HCT116 (cell line): Measurements from ENCODE around the gene ERMAP. TPM values are rescaled to one million over a fixed set of nuclear protein-coding genes. Genes with fewer than 3 reads are reported as not detected.

Source experiments
- ATAC-seq: fragments of 200-7000 bp; cut with Tn5 transposase; 2 replicates; pipeline ENCODE4 v1.9.1; 2020; ENCODE audit warnings: mild to moderate bottlenecking, moderate library complexity
- BruUV-seq: library from RNA; stranded (reverse); fragments of 400-500 nt; replicated peaks from 2 replicates; lab custom pipeline; 2021; lab: Mats Ljungman, UMichigan
- CTCF ChIA-PET: fragments of 300-600 bp; sonication (Branson Sonifier 250); formaldehyde crosslinking; loops from one replicate; lab custom pipeline; 2021; ENCODE audit warnings: antibody characterized with exemption; lab: Charles Lee
- POLR2A ChIA-PET: fragments of 300-600, 350-600 bp; sonication (Branson Sonifier 250); formaldehyde crosslinking; loops from one replicate; lab custom pipeline; 2021; ENCODE audit warnings: antibody characterized with exemption; lab: Charles Lee
- RAD21 ChIA-PET, 2 experiments: fragments of 300-600 bp; sonication (Branson Sonifier 250); formaldehyde crosslinking; loops; one replicate each; lab custom pipeline; 2023; ENCODE audit warnings: low total read pairs in 2 of 2; ENCODE audit not compliant: uncharacterized antibody in 2 of 2, unreplicated experiment in 2 of 2, low non-redundant PET in 1 of 2; lab: Charles Lee
- DNase-seq: peaks from one replicate; pipeline ENCODE4 v3.0.0-alpha.2; 2010; ENCODE audit warnings: low read depth, low spot score
- H2AFZ ChIP-seq: fragments of 200-600 bp; shearing (Covaris generic), sonication (generic); 2 replicates; pipeline ENCODE4 v1.6.1; 2017; ENCODE audit warnings: low read depth, mixed run types, mixed read lengths, antibody characterized with exemption, low read length; ENCODE audit not compliant: poor library complexity, severe bottlenecking
- H3K27ac ChIP-seq: 2 replicates; pipeline ENCODE4 v1.5.1; 2012; ENCODE audit warnings: low read depth, low read length
- H3K27me3 ChIP-seq: fragments of 200-600 bp; sonication (generic); 2 replicates; pipeline ENCODE4 v1.6.1; 2016; ENCODE audit warnings: mixed run types, low read length, mixed read lengths; ENCODE audit not compliant: insufficient read depth
- H3K36me3 ChIP-seq, 2 experiments: fragments of 200-500 bp in 1 of 2; fragments of 200-600 bp in 1 of 2; sonication (Bioruptor generic) in 1 of 2; sonication (generic) in 1 of 2; 2 replicates each; pipeline versions ENCODE4 v1.5.1 to v1.6.1; 2014 to 2016; ENCODE audit warnings: low read length in 2 of 2, inconsistent platforms in 1 of 2, mixed read lengths in 1 of 2, mixed run types in 1 of 2; ENCODE audit not compliant: insufficient read depth in 2 of 2, control insufficient read depth in 1 of 2
- H3K4me1 ChIP-seq, 2 experiments: fragments of 200-600 bp in 1 of 2; sonication (generic) in 1 of 2; 2 replicates each; pipeline versions ENCODE4 v1.5.1 to v1.6.1; 2012 to 2017; ENCODE audit warnings: low read length in 2 of 2, inconsistent platforms in 1 of 2, mild to moderate bottlenecking in 1 of 2, mixed read lengths in 1 of 2, mixed run types in 1 of 2, moderate library complexity in 1 of 2; ENCODE audit not compliant: insufficient read depth in 2 of 2, control insufficient read depth in 1 of 2
- H3K4me2 ChIP-seq: fragments of 200-600 bp; sonication (generic); 2 replicates; pipeline ENCODE4 v1.6.1; 2017; ENCODE audit warnings: mixed run types, low read length, mixed read lengths
- H3K4me3 ChIP-seq, 2 experiments: fragments of 200-600 bp in 1 of 2; sonication (generic) in 1 of 2; replicated peaks in 1 of 2; 2 replicates each; pipeline ENCODE4 v1.5.1; 2011 to 2016; ENCODE audit warnings: low read length in 2 of 2, control low read depth in 1 of 2, low read depth in 1 of 2, mild to moderate bottlenecking in 1 of 2, mixed read lengths in 1 of 2, mixed run types in 1 of 2
- H3K79me2 ChIP-seq: fragments of 200-600 bp; sonication (generic); 2 replicates; pipeline ENCODE4 v1.6.1; 2017; ENCODE audit warnings: mild to moderate bottlenecking, mixed run types, low read length, moderate library complexity, mixed read lengths; ENCODE audit not compliant: insufficient read depth
- H3K9ac ChIP-seq: fragments of 200-600 bp; sonication (generic); 2 replicates; pipeline ENCODE4 v1.6.1; 2016; ENCODE audit warnings: low read length, mixed read lengths
- H3K9me2 ChIP-seq: fragments of 200-600 bp; sonication (generic), shearing (Covaris generic); 2 replicates; pipeline ENCODE4 v1.6.1; 2017; ENCODE audit warnings: mixed run types, mild to moderate bottlenecking, moderate library complexity; ENCODE audit not compliant: insufficient read depth
- H3K9me3 ChIP-seq, 2 experiments: fragments of 200-500 bp in 1 of 2; fragments of 200-600 bp in 1 of 2; sonication (Bioruptor generic) in 1 of 2; sonication (generic) in 1 of 2; 2 replicates each; pipeline ENCODE4 v1.6.1; 2014 to 2017; ENCODE audit warnings: low read length in 2 of 2, mixed read lengths in 2 of 2, inconsistent platforms in 1 of 2, low read depth in 1 of 2, mild to moderate bottlenecking in 1 of 2, mixed run types in 1 of 2, moderate library complexity in 1 of 2; ENCODE audit not compliant: control insufficient read depth in 1 of 2, insufficient read depth in 1 of 2
- H4K20me1 ChIP-seq: fragments of 200-600 bp; sonication (generic), shearing (Covaris generic); 2 replicates; pipeline ENCODE4 v1.6.1; 2017; ENCODE audit warnings: mixed run types, mild to moderate bottlenecking, moderate library complexity; ENCODE audit not compliant: insufficient read depth
- ATF3 ChIP-seq: IDR thresholded peaks from 2 replicates; pipeline ENCODE4 v1.6.1; 2012
- CBX3 ChIP-seq: IDR thresholded peaks from 2 replicates; pipeline ENCODE4 v1.6.1; 2012; ENCODE audit warnings: low read depth
- CTCF ChIP-seq, 3 experiments: fragments of 200-600 bp in 1 of 3; sonication (generic) in 1 of 3; IDR thresholded peaks in 2 of 3; conservative IDR thresholded peaks in 1 of 3; 2 replicates each; pipeline ENCODE4 v1.5.1; 2012 to 2017; ENCODE audit warnings: low read depth in 2 of 3, low read length in 2 of 3, antibody characterized with exemption in 1 of 3, borderline replicate concordance in 1 of 3, control low read depth in 1 of 3, mild to moderate bottlenecking in 1 of 3, mixed read lengths in 1 of 3, mixed run types in 1 of 3, moderate library complexity in 1 of 3; ENCODE audit not compliant: insufficient read depth in 1 of 3
- EGR1 ChIP-seq: IDR thresholded peaks from 2 replicates; pipeline ENCODE4 v1.6.1; 2012; ENCODE audit warnings: low read depth
- ELF1 ChIP-seq: IDR thresholded peaks from 2 replicates; pipeline ENCODE4 v1.6.1; 2012; ENCODE audit warnings: low read depth, borderline replicate concordance
- EZH2 ChIP-seq: fragments of 200-600 bp; sonication (generic); IDR thresholded peaks from 2 replicates; pipeline ENCODE4 v1.6.1; 2017; ENCODE audit warnings: antibody characterized with exemption, mixed run types
- EZH2phosphoT487 ChIP-seq: fragments of 200-600 bp; IDR thresholded peaks from 2 replicates; pipeline ENCODE4 v1.6.1; 2018; ENCODE audit warnings: antibody characterized with exemption, borderline replicate concordance
- FOSL1 ChIP-seq: IDR thresholded peaks from 2 replicates; pipeline ENCODE4 v1.6.1; 2012; ENCODE audit warnings: low read depth
- JUND ChIP-seq: IDR thresholded peaks from 2 replicates; pipeline ENCODE4 v1.6.1; 2012
- POLR2A ChIP-seq: IDR thresholded peaks from 2 replicates; pipeline ENCODE4 v1.7.0; 2011; ENCODE audit warnings: borderline replicate concordance; ENCODE audit not compliant: insufficient read depth, insufficient read length; ENCODE audit errors: extremely low read depth
- POLR2AphosphoS5 ChIP-seq: IDR thresholded peaks from 2 replicates; pipeline ENCODE4 v1.6.1; 2011; ENCODE audit warnings: mild to moderate bottlenecking, low read depth, low read length, moderate library complexity
- RAD21 ChIP-seq: IDR thresholded peaks from 2 replicates; pipeline ENCODE4 v1.6.1; 2012; ENCODE audit warnings: low read depth, mild to moderate bottlenecking
- REST ChIP-seq: IDR thresholded peaks from 2 replicates; pipeline ENCODE4 v1.6.1; 2012; ENCODE audit warnings: low read depth
- SIN3A ChIP-seq: IDR thresholded peaks from 2 replicates; pipeline ENCODE4 v1.6.1; 2012; ENCODE audit warnings: low read depth
- SP1 ChIP-seq: IDR thresholded peaks from 2 replicates; pipeline ENCODE4 v1.6.1; 2012; ENCODE audit warnings: low read depth
- SRF ChIP-seq: IDR thresholded peaks from 2 replicates; pipeline ENCODE4 v1.6.1; 2012; ENCODE audit warnings: low read depth
- TCF7L2 ChIP-seq: IDR thresholded peaks from 2 replicates; pipeline ENCODE4 v1.7.0; 2011; ENCODE audit warnings: borderline replicate concordance, inconsistent platforms; ENCODE audit not compliant: insufficient read depth, insufficient read length; ENCODE audit errors: extremely low read depth
- YY1 ChIP-seq: IDR thresholded peaks from 2 replicates; pipeline ENCODE4 v1.6.1; 2011; ENCODE audit warnings: low read length, low read depth, moderate library complexity, mild to moderate bottlenecking; ENCODE audit not compliant: insufficient replicate concordance; ENCODE audit errors: extremely low read depth
- ZBTB33 ChIP-seq: IDR thresholded peaks from 2 replicates; pipeline ENCODE4 v1.6.1; 2011; ENCODE audit warnings: mild to moderate bottlenecking, low read length, moderate library complexity; ENCODE audit not compliant: insufficient replicate concordance; ENCODE audit errors: extremely low read depth
- ZNF274 ChIP-seq: fragments of 200-500 bp; sonication (Bioruptor generic); IDR thresholded peaks from 2 replicates; pipeline ENCODE4 v1.6.1; 2014; ENCODE audit warnings: mild to moderate bottlenecking, low read depth, low read length, inconsistent platforms
- intact Hi-C: fragments of 100-400 bp; cut with micrococcal nuclease; formaldehyde crosslinking; loops from 2 replicates; pipeline ENCODE4 v1.10.0; 2022
- total RNA-seq: library from RNA; stranded (reverse); gene quantifications from one replicate; pipeline ENCODE4 v1.2.1, GENCODE V29; 2021; ENCODE audit not compliant: unreplicated experiment

Gene ERMAP
- total RNA-seq, 1 experiment from 2014 or later = 5.4 TPM

GRCh38 chr1:42841010-42841409, 24.1 kb downstream of the ERMAP start:
- H2AFZ ChIP-seq = no peak overlapping the region
- TF ChIP-seq CBX3 (no peak), ATF3 (no peak), ELF1 (no peak), SRF (no peak), YY1 (no peak), EZH2phosphoT487 (no peak), ZBTB33 (no peak), POLR2A (no peak), ZNF274 (no peak), JUND (no peak), RAD21 (no peak), TCF7L2 (no peak), REST (no peak), EGR1 (no peak), SP1 (no peak), EZH2 (no peak), POLR2AphosphoS5 (no peak), SIN3A (no peak), FOSL1 (no peak), CTCF (IDR thresholded peaks at IDR 0.05 in 2 of 3, conservative IDR thresholded peaks at IDR 0.05 in 1 of 3; ENCODE audit: borderline replicate concordance in 1 of 3, insufficient read depth in 1 of 3, low read depth in 2 of 3, low read length in 2 of 3) (no peak)
- no peaks in the 10 kb centered on the region for H3K27me3 ChIP-seq
- H3K4me3 ChIP-seq = no peak overlapping the region
- H3K9me3 ChIP-seq = no peaks in the 10 kb centered on the region
- no peak for DNase-seq
- no peak overlapping the region for H3K4me2 ChIP-seq
- H3K9me2 ChIP-seq = no peaks in the 10 kb centered on the region
- CTCF ChIA-PET = no interaction called here
- no peaks in the 10 kb centered on the region for H3K79me2 ChIP-seq
- POLR2A ChIA-PET = no interaction called here
- no peaks in the 10 kb centered on the region for H4K20me1 ChIP-seq
- no peaks in the 10 kb centered on the region for H3K36me3 ChIP-seq
- RAD21 ChIA-PET = no interaction called here
- BruUV-seq = no TSS peak
- no peak overlapping the region for H3K27ac ChIP-seq
- intact Hi-C loops = no loop called here
- no peak overlapping the region for H3K9ac ChIP-seq
- H3K4me1 ChIP-seq = peaks cover 0 to 5% of the 10 kb centered on the region in 2 experiments; a peak in 1 of 4 replicates
- ATAC-seq = no peak
